Vagina (tissue), 2 donors: ENCODE results near the gene PACS2. TPM values are rescaled to one million over a fixed set of nuclear protein-coding genes. Genes with fewer than 3 reads are reported as not detected.

Experiments
- DNase-seq, 2 donors: peaks; one replicate each; pipeline ENCODE4 v3.0.0-alpha.2; 2017; ENCODE audit errors: extremely low spot score in 2 of 2
- H3K27ac ChIP-seq: fragments of 200-600 bp; sonication (generic); one replicate; pipeline ENCODE4 v1.5.1; 2019
- H3K27me3 ChIP-seq: fragments of 200-600 bp; sonication (generic); one replicate; pipeline ENCODE4 v1.5.1; 2019
- H3K36me3 ChIP-seq, 2 donors: fragments of 200-600 bp; sonication (generic); one replicate each; pipeline ENCODE4 v1.5.1; 2017 to 2019
- H3K4me1 ChIP-seq: fragments of 200-600 bp; sonication (generic); one replicate; pipeline ENCODE4 v1.5.1; 2019
- H3K4me3 ChIP-seq, 2 donors: fragments of 200-600 bp; sonication (generic); 1 replicate in 1 of 2; 2 replicates in 1 of 2; pipeline ENCODE4 v1.5.1; 2016 to 2019
- H3K9me3 ChIP-seq: fragments of 200-600 bp; sonication (generic); one replicate; pipeline ENCODE4 v1.5.1; 2019
- POLR2A ChIP-seq, 2 donors: fragments of 450-650 bp; IDR thresholded peaks; one replicate each; pipeline ENCODE4 v1.6.1; 2017; ENCODE audit warnings: antibody characterized with exemption in 2 of 2, mild to moderate bottlenecking in 2 of 2, moderate library complexity in 2 of 2
- POLR2AphosphoS5 ChIP-seq, 2 donors: sonication (generic); formaldehyde crosslinking; IDR thresholded peaks; one replicate each; pipeline ENCODE4 v1.9.0; 2017; ENCODE audit warnings: antibody characterized with exemption in 2 of 2, mild to moderate bottlenecking in 2 of 2, low read depth in 1 of 2; ENCODE audit not compliant: insufficient read depth in 1 of 2
- intact Hi-C: fragments of 100-400 bp; cut with DNase I; formaldehyde crosslinking; loops from one replicate; pipeline ENCODE4 v1.15.1; 2023
- total RNA-seq: library from RNA; depleted of rRNA; stranded (reverse); fragments of >200 nt; gene quantifications from one replicate; pipeline ENCODE4 v1.2.3, GENCODE V29; 2016
- TF ChIP-seq, protein P1 (sequence below), 3 experiments: fragments of 450-650 bp in 2 of 3; fragments of 200-600 bp in 1 of 3; sonication (generic) in 1 of 3; IDR thresholded peaks; one replicate each; pipeline ENCODE4 v1.5.1; 2017 to 2019; ENCODE audit warnings: antibody characterized with exemption in 3 of 3, mild to moderate bottlenecking in 2 of 3, moderate library complexity in 2 of 3

PACS2 gene
- total RNA-seq, 1 donor from 2014 or later: 64.8 TPM

DNA sequence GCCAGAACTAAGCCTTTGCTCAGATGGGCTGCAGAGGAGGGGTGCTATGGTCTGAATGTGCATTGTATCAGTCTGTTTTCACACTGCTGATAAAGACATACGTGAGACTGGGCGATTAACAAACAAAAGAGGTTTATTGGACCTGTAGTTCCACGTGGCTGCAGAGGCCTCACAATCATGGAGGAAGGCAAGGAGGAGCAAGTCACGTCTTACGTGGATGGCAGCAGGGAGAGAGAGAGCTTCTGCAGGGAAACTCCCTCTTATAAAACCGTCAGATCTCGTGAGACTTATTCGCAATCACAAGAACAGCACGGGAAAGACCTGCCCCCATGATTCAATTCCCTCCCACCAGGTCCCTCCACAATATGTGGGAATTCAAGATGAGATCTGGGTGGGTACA is 10.0 kb upstream of the PACS2 start:
- Histone ChIP-seq H3K27me3 (no peaks in the 10 kb centered on the region), H3K4me1 (peaks cover 12% of the 10 kb centered on the region), H3K4me3 (no peak overlapping the region), H3K36me3 (no peaks in the 10 kb centered on the region), H3K27ac (no peak overlapping the region), H3K9me3 (no peaks in the 10 kb centered on the region)
- TF ChIP-seq, protein P1, sequence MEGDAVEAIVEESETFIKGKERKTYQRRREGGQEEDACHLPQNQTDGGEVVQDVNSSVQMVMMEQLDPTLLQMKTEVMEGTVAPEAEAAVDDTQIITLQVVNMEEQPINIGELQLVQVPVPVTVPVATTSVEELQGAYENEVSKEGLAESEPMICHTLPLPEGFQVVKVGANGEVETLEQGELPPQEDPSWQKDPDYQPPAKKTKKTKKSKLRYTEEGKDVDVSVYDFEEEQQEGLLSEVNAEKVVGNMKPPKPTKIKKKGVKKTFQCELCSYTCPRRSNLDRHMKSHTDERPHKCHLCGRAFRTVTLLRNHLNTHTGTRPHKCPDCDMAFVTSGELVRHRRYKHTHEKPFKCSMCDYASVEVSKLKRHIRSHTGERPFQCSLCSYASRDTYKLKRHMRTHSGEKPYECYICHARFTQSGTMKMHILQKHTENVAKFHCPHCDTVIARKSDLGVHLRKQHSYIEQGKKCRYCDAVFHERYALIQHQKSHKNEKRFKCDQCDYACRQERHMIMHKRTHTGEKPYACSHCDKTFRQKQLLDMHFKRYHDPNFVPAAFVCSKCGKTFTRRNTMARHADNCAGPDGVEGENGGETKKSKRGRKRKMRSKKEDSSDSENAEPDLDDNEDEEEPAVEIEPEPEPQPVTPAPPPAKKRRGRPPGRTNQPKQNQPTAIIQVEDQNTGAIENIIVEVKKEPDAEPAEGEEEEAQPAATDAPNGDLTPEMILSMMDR (IDR thresholded peaks at IDR 0.05): no peak
- TF ChIP-seq POLR2AphosphoS5 (IDR thresholded peaks at IDR 0.05; ENCODE audit: insufficient read depth in 1 of 2, low read depth in 1 of 2) (no peak), POLR2A (IDR thresholded peaks at IDR 0.05) (no peak)
- intact Hi-C loops: loop anchor here (5.0 kb wide), 1 partner anchor 183 kb away; the partner anchor contains the start of gene CRIP1
- DNase-seq: no peak

DNA sequence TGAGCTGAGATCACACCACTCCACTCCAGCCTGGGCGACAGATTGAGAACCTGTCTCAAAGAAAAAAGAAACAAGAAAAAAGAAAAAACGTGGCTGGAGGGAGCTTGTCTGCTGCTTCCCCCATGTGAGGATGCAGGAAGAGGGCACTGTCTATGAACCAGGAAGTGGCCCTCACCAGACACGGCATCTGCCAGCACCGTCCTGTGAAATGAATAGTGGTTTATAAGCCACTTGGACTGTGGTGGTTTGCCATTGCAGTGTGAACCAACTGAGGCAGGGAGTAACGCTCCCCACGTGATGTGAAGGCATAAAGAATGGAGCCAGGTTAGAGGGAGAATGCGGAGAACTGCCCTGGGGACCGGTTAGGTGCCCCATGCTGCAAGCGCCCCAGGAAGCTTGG is 9.2 kb upstream of the PACS2 start:
- Histone ChIP-seq H3K36me3 (no peaks in the 10 kb centered on the region), H3K27me3 (no peaks in the 10 kb centered on the region), H3K4me1 (peaks cover 5% of the 10 kb centered on the region), H3K4me3 (no peak overlapping the region), H3K27ac (no peak overlapping the region), H3K9me3 (no peaks in the 10 kb centered on the region)
- no peak for DNase-seq
- TF ChIP-seq POLR2A (IDR thresholded peaks at IDR 0.05) (no peak), POLR2AphosphoS5 (IDR thresholded peaks at IDR 0.05; ENCODE audit: insufficient read depth in 1 of 2, low read depth in 1 of 2) (no peak)
- TF ChIP-seq, protein P1 (IDR thresholded peaks at IDR 0.05): no peak
- intact Hi-C loops: no loop called here

DNA sequence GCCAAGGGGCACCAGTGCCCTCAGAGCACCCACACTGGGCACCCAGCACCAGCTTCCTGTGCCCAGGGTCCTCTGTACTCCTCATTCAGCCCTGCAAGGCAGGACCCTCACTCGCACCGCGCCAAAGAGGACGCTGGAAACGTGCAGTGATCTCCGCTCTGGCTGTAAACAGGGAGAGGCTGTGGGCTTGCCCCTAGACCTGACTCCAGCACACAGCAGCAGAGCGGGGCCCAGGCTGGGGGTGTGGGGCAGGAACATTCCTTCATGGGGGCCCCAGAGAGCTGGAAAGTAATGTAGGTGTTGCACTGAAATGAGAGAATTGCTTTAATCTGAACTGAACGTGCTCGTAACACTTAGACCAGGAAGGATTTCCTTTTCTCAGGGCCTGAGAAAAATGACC is 8.8 kb upstream of the PACS2 start:
- H3K4me3 ChIP-seq: no peak overlapping the region
- no peaks in the 10 kb centered on the region for H3K27me3 ChIP-seq
- TF ChIP-seq POLR2AphosphoS5 (IDR thresholded peaks at IDR 0.05; ENCODE audit: insufficient read depth in 1 of 2, low read depth in 1 of 2) (no peak), POLR2A (IDR thresholded peaks at IDR 0.05) (no peak)
- TF ChIP-seq, protein P1 (IDR thresholded peaks at IDR 0.05): no peak
- peaks cover 5% of the 10 kb centered on the region for H3K4me1 ChIP-seq
- H3K9me3 ChIP-seq: no peaks in the 10 kb centered on the region
- DNase-seq: no peak
- no peak overlapping the region for H3K27ac ChIP-seq
- intact Hi-C loops: no loop called here
- H3K36me3 ChIP-seq: no peaks in the 10 kb centered on the region

DNA sequence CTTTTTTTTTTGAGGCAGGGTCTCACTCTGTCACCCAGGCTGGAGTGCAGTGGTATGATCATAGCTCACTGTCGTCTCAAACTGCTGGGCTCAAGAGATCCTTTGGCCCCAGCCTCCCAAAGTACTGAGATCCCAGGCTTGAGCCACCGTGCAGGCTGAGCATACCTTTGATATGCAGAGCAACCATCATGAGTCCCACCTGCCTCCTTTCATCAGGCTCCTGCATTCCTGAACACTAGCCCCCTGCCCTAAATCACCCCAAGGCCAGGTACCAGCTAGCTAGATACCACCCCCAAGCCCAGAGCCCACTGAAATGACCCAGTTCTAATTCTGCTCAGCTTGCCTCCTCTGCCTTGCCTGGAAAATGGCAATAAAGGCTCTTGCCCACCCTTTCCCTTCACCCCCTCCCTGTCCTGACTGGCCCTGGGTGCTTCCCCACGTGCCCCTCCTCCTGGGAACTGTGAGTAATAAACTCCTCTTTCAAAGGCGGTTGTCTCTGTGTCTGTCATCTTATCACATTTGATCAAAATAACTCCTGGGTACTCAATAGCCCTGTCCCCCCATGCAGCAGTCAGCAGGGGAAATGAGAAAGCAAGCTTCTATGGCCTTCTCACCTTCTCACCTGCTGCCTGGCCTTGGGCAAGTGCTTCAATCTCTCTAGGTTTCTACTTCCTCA is 7.4 kb upstream of the PACS2 start:
- DNase-seq: no peak
- no peaks in the 10 kb centered on the region for H3K27me3 ChIP-seq
- H3K4me3 ChIP-seq: no peak overlapping the region
- H3K9me3 ChIP-seq: no peaks in the 10 kb centered on the region
- no peak overlapping the region for H3K27ac ChIP-seq
- intact Hi-C loops: no loop called here
- TF ChIP-seq POLR2AphosphoS5 (IDR thresholded peaks at IDR 0.05; ENCODE audit: insufficient read depth in 1 of 2, low read depth in 1 of 2) (no peak), POLR2A (IDR thresholded peaks at IDR 0.05) (no peak)
- TF ChIP-seq, protein P1 (IDR thresholded peaks at IDR 0.05): no peak
- H3K36me3 ChIP-seq: no peaks in the 10 kb centered on the region
- H3K4me1 ChIP-seq: no peaks in the 10 kb centered on the region

DNA sequence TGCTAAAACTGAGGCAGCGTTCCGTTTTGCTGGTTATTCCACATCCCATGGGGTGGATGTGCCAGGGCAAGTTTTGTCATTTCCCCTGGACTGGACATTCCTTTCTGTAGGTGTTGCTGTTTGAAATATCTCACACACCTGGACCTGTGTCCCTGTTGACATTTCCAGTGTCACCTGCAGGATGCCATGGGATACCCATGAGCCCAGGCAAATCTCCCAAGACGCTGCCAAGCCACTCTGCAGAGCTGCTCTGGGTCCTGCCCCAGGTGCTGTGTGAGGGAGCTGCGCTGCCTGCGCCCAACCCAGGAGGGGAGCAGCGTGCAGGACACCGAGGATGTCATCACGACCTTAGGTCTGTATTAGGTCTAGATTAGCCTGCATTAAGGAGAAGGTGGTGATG is 5.2 kb upstream of the PACS2 start:
- H3K27ac ChIP-seq: no peak overlapping the region
- no peak overlapping the region for H3K4me3 ChIP-seq
- H3K36me3 ChIP-seq: no peaks in the 10 kb centered on the region
- peaks cover 11% of the 10 kb centered on the region for H3K4me1 ChIP-seq
- no peaks in the 10 kb centered on the region for H3K9me3 ChIP-seq
- intact Hi-C loops: no loop called here
- no peaks in the 10 kb centered on the region for H3K27me3 ChIP-seq
- TF ChIP-seq POLR2AphosphoS5 (IDR thresholded peaks at IDR 0.05; ENCODE audit: insufficient read depth in 1 of 2, low read depth in 1 of 2) (no peak), POLR2A (IDR thresholded peaks at IDR 0.05) (no peak)
- TF ChIP-seq, protein P1 (IDR thresholded peaks at IDR 0.05): no peak
- DNase-seq: no peak
